Astrocyte (in vitro differentiated cells and primary cell): ENCODE results near the gene CARD11.

Source experiments
- EZH2 ChIP-seq: IDR thresholded peaks from 2 replicates; pipeline ENCODE4 v1.6.1; 2012; ENCODE audit warnings: mild to moderate bottlenecking, low read length, inconsistent platforms; ENCODE audit not compliant: insufficient read depth
- TF ChIP-seq, protein P1 (sequence below): IDR thresholded peaks from 2 replicates; pipeline ENCODE4 v1.5.1; 2011; ENCODE audit warnings: low read depth, mild to moderate bottlenecking, inconsistent platforms, low read length, moderate library complexity; ENCODE audit not compliant: insufficient read depth

DNA sequence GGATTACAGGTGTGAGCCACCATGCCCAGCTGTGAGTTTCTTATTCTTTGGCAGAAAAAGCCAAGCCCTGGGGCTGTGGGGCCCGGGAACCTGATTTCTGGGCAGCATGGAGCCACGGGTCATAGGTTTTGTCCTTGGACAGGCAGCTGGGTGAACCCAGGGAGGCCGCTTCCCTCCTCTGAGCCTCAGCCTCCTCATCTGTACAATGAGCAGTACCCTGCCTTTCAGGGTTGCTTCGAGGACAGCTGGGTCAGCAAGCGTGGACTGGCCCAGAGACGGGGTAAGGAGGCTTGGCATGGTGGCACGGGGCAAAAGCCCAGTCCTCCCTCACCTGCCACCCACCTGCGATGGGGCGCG, 115.4 kb downstream of the CARD11 start:
- TF ChIP-seq, protein P1, sequence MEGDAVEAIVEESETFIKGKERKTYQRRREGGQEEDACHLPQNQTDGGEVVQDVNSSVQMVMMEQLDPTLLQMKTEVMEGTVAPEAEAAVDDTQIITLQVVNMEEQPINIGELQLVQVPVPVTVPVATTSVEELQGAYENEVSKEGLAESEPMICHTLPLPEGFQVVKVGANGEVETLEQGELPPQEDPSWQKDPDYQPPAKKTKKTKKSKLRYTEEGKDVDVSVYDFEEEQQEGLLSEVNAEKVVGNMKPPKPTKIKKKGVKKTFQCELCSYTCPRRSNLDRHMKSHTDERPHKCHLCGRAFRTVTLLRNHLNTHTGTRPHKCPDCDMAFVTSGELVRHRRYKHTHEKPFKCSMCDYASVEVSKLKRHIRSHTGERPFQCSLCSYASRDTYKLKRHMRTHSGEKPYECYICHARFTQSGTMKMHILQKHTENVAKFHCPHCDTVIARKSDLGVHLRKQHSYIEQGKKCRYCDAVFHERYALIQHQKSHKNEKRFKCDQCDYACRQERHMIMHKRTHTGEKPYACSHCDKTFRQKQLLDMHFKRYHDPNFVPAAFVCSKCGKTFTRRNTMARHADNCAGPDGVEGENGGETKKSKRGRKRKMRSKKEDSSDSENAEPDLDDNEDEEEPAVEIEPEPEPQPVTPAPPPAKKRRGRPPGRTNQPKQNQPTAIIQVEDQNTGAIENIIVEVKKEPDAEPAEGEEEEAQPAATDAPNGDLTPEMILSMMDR, result no peak
- TF ChIP-seq EZH2, result no peak
